Fibroblast of lung (primary cell): ENCODE measurements around the gene DBH.

Experiments
- EZH2 ChIP-seq: IDR thresholded peaks from 2 replicates; pipeline ENCODE4 v1.5.1; 2012; ENCODE audit warnings: low read length, control low read depth, mild to moderate bottlenecking; ENCODE audit errors: missing control alignments
- TF ChIP-seq, protein P1 (sequence below), 2 donors: IDR thresholded peaks in 1 of 2; conservative IDR thresholded peaks in 1 of 2; 1 replicate in 1 of 2; 2 replicates in 1 of 2; pipeline ENCODE4 v1.5.1; 2011 to 2012; ENCODE audit warnings: low read length in 2 of 2, control low read depth in 1 of 2, inconsistent platforms in 1 of 2, low read depth in 1 of 2, mild to moderate bottlenecking in 1 of 2

DNA sequence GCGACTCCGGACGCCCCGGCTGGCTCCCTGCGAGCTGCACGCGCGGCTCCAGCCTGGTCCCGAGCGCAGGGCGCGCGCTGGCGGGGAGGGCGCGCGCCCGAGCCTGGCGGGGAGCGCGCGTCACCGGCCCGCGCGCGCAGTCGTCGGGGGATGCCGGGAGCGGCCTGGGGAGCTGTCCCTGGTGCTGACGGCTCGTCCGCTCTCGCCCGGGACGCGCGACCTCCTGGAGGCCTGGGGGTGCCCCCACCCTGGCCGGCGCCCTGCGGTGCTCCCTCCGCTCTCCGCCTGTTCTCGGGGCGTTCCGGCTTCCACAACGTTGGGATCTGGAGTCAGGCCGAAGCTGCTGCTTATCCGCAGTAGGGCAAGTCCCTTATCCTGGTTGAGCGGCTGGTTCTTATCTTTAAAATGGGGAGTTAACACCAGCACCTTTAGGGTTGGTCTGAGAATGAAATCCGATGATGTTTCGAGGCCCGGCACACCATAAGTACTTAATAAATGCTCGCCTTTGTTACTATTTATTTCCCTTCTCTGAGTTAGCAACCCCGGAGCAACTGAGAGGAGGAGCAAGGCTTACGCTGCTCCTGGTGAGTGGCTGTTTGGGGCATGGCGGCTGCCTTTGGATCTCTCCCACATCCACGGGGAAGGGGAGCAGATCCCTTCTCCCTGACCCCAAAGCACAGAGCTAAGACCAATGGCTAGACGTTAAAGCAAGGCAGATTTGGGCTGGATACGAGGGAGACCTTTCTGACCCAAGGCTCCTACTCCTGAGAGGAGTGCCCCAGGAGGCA is 26.7 kb upstream of the DBH start, which contains the start of gene FAM163B:
- no peak for TF ChIP-seq EZH2
- TF ChIP-seq, protein P1, sequence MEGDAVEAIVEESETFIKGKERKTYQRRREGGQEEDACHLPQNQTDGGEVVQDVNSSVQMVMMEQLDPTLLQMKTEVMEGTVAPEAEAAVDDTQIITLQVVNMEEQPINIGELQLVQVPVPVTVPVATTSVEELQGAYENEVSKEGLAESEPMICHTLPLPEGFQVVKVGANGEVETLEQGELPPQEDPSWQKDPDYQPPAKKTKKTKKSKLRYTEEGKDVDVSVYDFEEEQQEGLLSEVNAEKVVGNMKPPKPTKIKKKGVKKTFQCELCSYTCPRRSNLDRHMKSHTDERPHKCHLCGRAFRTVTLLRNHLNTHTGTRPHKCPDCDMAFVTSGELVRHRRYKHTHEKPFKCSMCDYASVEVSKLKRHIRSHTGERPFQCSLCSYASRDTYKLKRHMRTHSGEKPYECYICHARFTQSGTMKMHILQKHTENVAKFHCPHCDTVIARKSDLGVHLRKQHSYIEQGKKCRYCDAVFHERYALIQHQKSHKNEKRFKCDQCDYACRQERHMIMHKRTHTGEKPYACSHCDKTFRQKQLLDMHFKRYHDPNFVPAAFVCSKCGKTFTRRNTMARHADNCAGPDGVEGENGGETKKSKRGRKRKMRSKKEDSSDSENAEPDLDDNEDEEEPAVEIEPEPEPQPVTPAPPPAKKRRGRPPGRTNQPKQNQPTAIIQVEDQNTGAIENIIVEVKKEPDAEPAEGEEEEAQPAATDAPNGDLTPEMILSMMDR (conservative IDR thresholded peaks at IDR 0.05 in 1 of 2, IDR thresholded peaks at IDR 0.05 in 1 of 2; ENCODE audit: low read depth in 1 of 2, low read length in 2 of 2), result no peak
